ENCODE results near the gene ADGRD1. TPM values are rescaled to one million over a fixed set of nuclear protein-coding genes. Genes with fewer than 3 reads are reported as not detected.

ADGRD1 gene
- total RNA-seq, 1 donor from 2014 or later = 4.0 TPM

- Mint-ChIP-seq H3K4me1 (ENCODE audit: low read depth) (no peaks in the 10 kb centered on the region), H3K36me3 (ENCODE audit: insufficient read depth) (no peaks in the 10 kb centered on the region), H3K4me3 (ENCODE audit: low read depth) (no peak overlapping the region), H3K9me3 (ENCODE audit: low read depth) (no peaks in the 10 kb centered on the region), H3K27me3 (peaks cover 22% of the 10 kb centered on the region), H3K27ac (no peak overlapping the region)
- TF ChIP-seq CTCF (IDR thresholded peaks at IDR 0.05; ENCODE audit: unreplicated experiment) = no peak
- DNase-seq (ENCODE audit: low spot score, unreplicated experiment) = no peak
These were observed 102.9 kb downstream of the ADGRD1 start for GRCh38 chr12:131056626-131057025.

DNA sequence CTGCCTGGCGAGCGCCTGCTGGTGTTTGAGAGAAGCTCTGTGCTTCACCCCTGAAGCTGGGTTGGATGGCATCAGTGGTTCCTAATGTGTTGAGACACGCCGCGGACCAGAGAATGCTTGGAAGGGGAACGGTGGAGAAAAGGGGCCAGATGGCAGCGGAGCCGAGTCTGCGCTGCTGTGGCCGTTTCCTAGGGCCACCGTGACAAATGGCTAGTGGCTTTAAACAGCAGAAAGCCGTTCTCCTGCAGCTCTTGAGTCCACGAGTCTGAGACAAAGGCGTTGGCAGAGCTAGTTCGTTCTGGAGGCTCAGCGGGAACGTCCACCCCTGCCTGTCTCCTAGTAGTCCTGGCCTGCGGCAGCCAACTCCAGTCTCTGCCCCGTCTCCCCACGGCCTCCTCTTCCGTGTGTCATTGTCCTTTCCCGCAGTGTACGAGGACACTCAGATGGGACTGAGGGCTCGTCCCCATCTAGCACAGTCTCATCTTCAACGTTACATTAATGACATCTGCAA lies 103.6 kb downstream of the ADGRD1 start:
- no peak overlapping the region for H3K4me3 Mint-ChIP-seq (ENCODE audit: low read depth)
- H3K9me3 Mint-ChIP-seq (ENCODE audit: low read depth) = no peaks in the 10 kb centered on the region
- peaks cover 20% of the 10 kb centered on the region for H3K27me3 Mint-ChIP-seq
- peak; percentile 3 for DNase-seq (ENCODE audit: low spot score, unreplicated experiment)
- no peaks in the 10 kb centered on the region for H3K4me1 Mint-ChIP-seq (ENCODE audit: low read depth)
- H3K36me3 Mint-ChIP-seq (ENCODE audit: insufficient read depth) = no peaks in the 10 kb centered on the region
- no peak for TF ChIP-seq CTCF (IDR thresholded peaks at IDR 0.05; ENCODE audit: unreplicated experiment)
- no peak overlapping the region for H3K27ac Mint-ChIP-seq

DNA sequence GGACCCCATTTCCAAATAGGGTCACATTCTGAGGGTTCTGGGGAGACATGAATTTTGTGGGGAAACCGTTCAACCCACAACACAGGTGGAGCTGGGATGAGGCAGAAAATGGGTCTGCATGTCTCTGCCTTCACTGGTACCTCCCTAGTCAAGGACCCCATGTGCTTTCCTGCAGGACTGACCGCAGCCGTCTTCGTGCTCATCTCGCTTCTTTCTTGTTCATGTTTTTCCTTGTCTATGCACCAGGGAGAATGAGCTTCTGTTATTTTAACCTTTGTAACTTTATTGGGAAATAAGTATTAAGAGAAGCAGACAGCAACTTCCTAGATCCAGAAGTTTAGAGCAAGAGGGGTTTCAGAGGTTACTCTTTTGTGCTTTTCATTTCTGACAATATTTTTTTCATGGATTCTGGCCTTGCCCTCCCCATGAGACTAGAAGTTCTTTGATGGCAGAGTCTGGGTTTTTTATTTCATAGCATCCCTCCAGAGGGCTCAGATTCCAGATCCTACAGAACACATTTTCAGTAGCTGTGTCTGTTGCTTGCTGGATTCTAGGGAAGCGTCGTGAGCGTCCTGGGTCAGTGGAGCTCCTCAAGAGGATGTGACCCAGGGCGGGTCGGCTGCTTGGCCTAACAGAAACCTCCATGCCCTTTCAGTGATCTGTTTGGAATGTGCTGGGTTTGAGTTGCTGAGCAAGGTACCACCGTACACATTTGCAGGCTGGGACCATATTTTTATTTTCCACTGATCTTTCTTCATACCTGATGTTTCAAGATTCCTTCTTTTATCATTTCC lies 104.2 kb downstream of the ADGRD1 start:
- Mint-ChIP-seq H3K4me1 (ENCODE audit: low read depth) (no peaks in the 10 kb centered on the region), H3K4me3 (ENCODE audit: low read depth) (no peak overlapping the region), H3K27me3 (peaks cover 20% of the 10 kb centered on the region), H3K27ac (no peak overlapping the region), H3K9me3 (ENCODE audit: low read depth) (no peaks in the 10 kb centered on the region), H3K36me3 (ENCODE audit: insufficient read depth) (no peaks in the 10 kb centered on the region)
- peak; percentile 1 for DNase-seq (ENCODE audit: low spot score, unreplicated experiment)
- TF ChIP-seq CTCF (IDR thresholded peaks at IDR 0.05; ENCODE audit: unreplicated experiment) = no peak

DNA sequence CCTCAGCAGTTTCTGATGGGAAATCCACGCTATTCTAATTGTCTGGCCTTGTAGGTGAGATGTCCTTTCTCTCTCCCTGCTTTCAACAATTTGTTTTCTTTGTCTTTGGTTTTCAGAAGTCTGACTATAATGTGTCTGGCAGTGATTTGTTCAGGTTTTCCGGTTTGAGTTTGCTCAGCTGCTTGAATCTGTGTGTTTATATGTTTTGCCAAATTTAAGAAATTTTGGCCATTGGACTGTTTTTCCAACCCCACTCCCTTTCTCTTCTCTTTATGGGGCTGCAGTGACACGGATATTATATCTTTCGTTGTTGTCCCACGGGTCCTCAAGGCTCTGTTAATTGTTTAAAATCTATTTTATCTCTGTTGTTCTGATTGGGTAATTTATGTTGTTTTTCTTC lies 105.0 kb downstream of the ADGRD1 start:
- DNase-seq (ENCODE audit: low spot score, unreplicated experiment) = no peak
- no peak overlapping the region for H3K4me3 Mint-ChIP-seq (ENCODE audit: low read depth)
- H3K27me3 Mint-ChIP-seq = peaks cover 16% of the 10 kb centered on the region
- H3K27ac Mint-ChIP-seq = no peak overlapping the region
- no peak for TF ChIP-seq CTCF (IDR thresholded peaks at IDR 0.05; ENCODE audit: unreplicated experiment)
- no peaks in the 10 kb centered on the region for H3K4me1 Mint-ChIP-seq (ENCODE audit: low read depth)
- no peaks in the 10 kb centered on the region for H3K9me3 Mint-ChIP-seq (ENCODE audit: low read depth)
- H3K36me3 Mint-ChIP-seq (ENCODE audit: insufficient read depth) = no peaks in the 10 kb centered on the region

DNA sequence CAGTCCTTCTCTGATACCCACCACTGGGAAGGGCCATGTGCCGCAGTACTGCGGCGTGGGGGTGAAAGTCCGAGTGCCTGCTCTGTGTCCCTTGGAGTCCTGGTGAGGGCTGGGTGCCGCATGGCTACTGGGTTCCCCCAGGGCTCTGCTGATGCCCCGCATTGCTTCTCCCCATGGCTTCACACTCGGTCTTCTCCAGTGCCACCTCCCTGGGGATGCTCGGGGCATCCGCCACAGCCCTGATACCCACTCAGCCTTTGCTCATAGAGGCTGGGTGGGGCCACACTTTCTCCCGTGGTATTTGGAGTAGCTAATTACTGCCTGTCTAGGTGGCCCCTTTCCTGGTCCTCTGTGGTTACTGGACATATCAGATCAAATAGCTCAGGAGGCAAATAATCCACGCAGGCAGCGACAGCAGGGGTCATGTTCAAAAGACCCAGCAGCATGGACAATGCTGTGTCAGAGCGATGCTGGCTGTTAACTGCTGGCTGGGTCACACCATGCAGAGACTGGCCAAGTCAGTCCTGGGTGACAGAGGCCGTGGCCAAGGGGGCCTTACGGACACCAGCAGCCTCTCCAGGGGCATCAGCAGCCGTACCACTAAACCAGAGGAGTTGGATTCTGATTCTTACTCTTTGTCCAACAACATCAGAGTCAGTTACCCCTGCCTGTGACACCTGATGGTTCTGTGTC lies 106.5 kb downstream of the ADGRD1 start:
- DNase-seq (ENCODE audit: low spot score, unreplicated experiment) = no peak
- no peak overlapping the region for H3K27ac Mint-ChIP-seq
- TF ChIP-seq CTCF (IDR thresholded peaks at IDR 0.05; ENCODE audit: unreplicated experiment) = no peak
- H3K4me3 Mint-ChIP-seq (ENCODE audit: low read depth) = no peak overlapping the region
- H3K36me3 Mint-ChIP-seq (ENCODE audit: insufficient read depth) = no peaks in the 10 kb centered on the region
- H3K27me3 Mint-ChIP-seq = peaks cover 20% of the 10 kb centered on the region
- H3K4me1 Mint-ChIP-seq (ENCODE audit: low read depth) = no peaks in the 10 kb centered on the region
- H3K9me3 Mint-ChIP-seq (ENCODE audit: low read depth) = no peaks in the 10 kb centered on the region
